NCI-H1694 treated with DMSO at 0.1 percent for 48 hours (cell line): ENCODE measurements around the gene RAP1A.
"Not testable (repeated sequence)": the region's sequence is repeated elsewhere in the genome, so short reads cannot be mapped to it uniquely, and the experiment has no call there.

Source experiments
- DNase-seq: peaks from one replicate; lab custom pipeline; 2025; lab: John Stamatoyannopoulos, UW

The RAP1A gene

DNA sequence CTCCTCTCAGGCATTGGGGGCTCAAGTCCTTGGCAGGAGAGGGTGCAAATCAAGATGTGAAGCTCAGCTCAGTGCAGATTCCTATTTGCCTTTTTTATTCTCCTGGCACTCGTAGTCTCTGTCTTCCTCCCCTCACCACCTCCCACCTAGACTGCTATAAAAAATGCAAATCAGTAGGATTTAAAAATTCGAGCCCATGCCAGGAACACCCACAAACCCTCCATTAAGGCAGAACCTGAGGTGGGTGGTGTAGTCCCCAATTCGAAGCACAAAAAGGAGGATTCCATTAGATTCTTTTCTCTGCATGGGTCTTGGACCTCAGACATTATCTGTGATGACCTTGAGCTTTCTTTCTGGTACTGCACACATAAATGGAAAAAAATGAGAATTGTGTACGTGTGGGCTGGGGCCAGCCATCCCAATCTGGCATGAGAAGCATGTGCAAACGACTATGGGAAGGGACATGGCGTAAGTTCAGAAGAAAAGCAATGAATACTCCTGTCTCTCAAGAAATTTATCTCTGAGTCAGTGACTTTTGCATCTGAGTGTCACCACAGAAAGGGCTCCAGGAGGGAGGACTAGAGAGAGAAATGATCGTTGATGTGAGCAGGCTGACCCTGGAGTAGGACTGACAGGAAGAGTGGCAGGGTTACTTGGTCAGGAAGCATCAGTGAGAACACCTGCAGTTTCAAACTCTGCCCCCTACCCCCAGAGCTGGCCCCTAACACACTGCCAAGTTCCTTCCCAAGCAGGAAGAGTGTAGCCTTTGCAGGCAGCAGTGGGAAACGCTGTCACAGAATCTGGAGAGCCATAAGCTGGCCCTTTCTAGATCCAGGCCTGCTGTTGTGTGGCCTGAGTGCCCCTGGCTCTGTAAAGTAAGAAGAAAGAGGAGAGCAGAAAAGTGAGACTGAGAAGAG, 117.9 kb downstream of the RAP1A start:
- no peak for DNase-seq

DNA sequence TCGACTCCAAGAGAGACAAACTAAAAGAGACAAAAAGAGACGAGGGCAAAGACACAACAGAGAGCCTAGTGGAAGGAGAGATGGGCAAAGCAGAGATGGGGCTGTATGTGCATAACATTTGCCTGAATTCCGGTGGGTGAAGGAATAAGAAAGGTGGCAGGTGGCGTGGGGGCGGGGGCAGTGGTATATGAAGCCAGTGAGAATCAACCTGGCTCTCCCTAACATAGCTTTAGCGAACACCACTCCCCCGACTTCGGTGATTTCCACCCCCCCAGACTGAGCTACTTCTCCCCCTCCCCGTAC, 118.5 kb downstream of the RAP1A start:
- no peak for DNase-seq

DNA sequence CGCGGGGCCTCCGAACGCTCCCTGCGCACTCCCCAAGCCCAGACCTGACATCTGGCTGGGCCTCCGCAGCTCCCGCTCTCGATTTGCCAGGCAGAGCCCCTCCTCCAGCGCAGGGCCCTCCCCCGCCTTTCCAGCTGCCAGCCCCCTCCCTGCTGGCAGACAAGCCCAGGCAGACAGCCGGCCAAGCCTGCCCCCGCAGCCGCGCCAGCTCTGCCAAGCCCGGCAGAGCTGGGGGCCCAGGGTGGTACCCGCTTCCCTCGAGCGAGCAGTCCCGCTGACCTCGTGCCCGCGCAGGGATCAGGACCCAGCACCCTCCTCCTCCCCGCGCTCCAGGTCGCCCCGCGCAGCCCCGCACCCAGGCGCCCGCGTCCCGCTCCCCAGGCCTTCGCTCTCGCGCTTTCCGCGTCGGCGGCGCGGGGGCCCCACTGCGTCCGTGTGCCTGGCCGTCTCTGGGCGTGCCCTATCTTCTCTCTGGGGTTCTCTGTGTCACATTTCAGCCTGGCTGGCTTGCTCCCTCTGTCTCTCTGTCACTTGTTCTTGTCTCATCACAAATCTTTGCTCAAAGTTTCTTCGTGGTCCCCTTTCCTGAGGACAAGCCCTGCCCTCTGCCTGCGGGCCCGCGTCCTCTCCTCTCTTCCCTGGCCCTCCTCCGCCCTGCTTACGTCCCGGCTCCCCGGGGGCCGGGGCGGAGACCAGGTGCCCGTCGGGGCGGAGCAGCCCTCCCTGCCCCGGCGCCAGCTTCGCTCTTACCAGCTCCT, 119.0 kb downstream of the RAP1A start:
- peak; percentile 89 for DNase-seq

DNA sequence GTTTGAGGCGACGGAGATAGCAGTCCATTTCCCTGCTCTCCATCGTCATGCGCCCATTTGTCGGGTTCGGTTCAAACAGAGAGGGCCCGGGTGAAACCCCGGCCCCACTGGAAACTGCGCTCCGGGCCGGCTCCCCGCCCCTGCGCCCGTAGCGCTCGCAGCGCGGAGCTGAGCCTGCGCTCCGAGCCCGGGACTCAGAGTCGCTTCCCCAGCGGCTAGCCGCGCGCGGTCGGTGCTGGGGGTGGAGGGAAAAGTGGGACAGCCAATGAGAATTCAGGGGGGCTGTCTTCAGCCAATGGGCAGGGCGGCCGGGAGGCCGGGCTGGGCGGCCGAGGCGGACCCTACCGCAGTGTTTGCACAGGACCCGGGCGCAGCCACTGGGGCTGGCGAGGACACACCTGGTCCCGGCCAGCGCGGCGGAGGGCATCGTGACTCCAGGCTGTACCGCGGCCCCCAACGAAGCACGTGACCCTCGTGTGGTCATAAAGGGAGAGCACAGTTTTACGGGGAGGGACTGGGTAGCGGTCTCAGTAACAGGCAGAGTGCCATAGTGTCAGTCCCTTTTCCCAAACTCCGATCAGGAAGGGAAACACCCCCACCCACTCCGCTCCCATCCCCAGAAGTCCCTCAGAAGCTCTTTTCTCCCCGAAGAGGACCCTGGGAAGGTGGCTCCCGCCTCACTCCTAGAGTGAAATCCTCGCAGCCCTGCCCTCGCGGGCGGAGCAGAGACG, 119.8 kb downstream of the RAP1A start, which contains the start of gene INKA2:
INKA2 (minus strand) TSS at position 202 of the 731 bp plus-strand sequence; CDS start at position 49, 153 bp downstream.
- DNase-seq = peak; percentile 97

DNA sequence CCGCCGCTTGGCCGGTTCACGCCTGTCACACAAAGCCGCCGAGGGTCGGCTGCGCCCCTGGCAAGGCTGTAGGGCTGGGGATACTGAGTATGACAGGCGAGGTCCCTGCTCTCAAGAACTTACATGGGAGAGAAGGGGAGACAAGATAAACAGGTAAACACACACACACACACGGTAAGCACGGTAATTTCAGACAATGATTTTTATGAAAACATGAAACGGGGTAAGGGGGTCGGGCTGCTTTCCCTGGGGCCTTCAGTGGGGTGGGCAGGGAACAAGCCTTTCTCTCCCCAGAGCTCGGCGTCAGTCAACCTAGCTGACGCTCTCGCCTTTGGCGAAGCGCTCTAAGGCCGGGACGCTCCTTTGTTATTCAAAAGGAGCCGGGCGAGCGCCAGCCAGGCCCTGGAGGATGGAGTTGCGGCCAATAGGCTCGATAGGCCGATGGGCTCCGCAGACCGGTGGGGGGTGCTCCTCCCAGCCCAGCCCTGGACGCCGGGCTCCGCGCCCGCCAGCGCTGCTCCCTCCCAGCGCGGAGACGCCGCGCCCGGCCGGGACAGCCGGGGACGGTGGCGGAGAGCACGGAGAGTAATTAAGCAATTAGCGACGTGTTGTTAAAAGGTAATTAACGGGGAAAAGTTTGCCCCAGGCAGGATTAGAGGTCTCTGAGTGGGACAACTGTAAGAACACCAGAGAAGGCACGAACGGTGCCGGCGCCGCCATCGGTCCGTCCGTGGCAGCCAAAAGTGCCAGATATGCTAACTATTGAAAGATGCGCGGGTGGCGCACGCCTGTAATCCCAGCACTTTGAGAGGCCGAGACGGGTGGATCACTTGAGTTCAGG, 120.6 kb downstream of the RAP1A start:
- peak; percentile 72 for DNase-seq

DNA sequence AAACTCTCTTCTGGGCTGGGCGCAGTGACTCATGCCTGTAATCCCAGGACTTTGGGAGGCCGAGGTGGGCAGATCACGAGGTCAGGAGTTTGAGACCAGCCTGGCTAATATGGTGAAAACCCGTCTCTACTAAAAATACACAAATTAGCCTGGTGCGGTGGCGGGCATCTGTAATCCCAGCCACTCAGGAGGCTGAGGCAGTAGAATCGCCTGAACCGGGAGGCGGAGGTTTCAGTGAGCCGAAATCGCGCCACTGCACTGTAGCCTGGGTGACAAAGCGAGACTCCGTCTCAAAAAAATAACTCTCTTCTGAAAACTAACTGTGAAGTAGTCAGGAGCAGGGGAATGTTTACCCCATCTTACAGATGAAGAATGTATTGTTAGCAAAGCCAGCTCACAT, 122.7 kb downstream of the RAP1A start:
- not testable (repeated sequence) for DNase-seq

DNA sequence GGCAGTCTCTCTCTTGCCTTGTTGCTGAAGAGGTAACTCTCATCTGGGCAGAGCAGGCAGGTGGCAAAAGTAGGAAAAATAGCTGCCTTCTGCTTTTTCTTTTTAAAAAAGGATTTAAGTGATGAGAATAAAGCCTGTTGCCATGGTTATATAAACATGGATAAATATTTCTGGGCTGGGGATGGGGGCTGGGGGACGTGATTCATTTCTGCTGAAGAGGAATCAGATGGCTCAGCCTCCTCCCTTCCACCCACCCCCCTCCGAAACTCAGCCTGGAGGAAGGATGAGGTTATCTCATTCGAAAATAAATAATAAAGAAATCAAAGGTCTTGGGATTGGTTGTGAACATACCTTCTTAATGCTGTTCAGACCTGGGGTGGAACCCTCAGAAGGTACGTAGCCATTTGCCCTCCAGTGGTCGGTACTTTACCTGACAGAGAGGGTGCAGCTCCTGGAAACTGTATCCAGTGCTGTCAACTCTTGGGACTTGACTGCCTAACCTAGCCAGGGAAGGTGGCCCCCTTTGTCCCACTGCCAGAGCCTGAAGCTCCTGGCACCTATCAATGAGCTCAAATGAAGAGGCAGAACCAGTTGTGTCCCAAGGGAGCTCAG, 123.5 kb downstream of the RAP1A start:
- DNase-seq = no peak

DNA sequence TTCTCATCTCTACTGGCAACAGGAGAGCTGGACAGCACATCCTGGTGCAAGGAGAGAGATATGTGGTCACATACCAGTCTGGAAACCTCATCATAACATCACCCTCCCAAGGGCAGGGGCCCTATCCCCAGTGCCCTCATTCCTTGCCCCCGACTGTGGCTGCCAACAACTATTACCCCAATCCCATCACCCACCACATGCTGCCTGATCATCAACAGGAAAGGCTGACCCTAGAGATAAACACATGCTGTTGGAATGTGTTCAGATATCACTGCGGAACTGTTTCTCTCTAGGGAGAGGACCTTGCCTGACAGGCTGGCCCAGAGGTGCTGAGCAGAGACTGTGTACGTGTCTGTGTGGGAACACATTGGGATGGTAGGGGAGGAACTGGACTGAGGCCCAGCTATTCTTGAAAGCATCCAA, 124.1 kb downstream of the RAP1A start:
- no peak for DNase-seq

DNA sequence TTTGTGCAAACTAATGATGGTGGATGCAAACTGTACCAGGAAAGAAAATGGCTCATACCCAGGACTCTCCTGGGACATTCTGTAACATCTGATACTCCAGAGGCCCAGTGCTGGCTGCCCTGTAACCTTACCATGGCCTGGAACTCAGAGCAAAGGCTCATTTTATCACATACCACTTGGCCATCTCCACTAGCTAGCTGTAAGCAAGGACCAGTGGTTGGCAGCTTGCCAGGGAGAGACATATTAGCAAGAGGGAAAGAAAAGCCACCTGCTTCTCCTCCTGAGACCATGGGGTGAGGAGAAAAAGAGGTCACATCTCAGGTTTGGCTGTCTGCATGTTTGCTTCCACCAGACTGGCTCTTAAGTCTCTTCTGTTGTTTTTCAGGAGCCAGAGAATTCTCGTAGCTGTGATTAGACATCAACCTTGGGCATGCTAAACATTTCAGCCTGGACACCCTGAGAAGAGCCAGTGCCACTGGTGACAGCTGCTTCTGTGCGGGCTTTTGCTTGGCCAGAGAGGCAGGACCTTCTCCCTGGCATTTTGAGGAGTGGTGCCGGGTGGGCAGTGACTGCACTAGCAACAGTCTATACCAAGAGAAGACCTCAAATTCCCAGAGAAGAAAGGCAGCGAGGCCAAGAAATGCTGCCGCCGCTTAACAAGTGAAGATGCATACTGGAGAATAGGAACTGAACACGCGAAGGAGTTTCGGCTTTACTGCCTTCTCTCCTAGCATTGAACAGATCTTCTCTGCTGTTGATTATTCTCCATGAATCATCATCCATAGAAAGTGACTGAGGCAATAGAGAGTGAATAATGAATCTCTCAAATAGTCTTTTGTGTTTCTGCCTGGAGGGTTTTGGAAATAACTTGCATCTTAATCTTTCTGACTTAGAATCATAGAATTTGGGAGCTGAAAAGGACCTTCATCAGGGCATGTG, 126.4 kb downstream of the RAP1A start:
- DNase-seq = no peak

DNA sequence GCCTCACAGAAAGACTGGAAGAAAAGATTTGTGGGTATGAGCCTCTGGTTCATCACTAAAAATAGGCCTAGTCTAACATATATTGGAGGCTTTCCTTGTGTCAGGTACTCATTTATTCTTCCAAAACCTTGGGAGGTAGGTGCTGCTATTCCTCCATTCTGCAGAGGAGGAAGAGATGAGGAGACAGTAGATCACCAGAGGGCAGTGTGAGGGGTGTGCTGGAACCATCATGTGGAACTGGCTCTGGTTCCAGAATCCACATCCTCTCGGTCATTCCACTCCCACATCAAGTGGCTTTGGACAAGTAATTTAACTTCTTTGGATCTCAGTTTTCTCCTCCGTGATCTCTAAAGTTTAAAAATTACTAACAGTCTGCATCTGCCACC, 127.0 kb downstream of the RAP1A start:
- no peak for DNase-seq

DNA sequence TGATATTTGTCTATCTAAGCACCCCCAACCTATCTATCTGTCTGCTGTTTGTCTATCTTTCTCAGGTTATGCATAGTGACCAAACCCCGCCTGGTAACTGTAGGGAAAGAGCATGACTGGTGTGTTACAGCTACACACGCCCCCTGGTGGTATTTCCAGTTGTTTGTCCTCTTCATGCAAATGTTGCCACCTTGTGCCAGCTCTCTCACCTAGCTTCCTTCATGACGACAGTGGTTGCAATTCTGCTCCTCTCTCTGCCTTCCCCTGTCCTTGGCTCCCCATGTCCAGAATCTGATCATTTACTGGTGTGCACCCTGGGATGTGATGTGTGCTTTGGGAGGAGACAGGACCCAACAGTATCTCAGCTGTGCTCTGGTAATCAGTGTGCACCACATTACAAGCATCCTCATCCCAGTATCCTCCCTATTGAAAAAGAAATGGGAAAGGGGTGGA, 127.7 kb downstream of the RAP1A start:
- peak; percentile 86 for DNase-seq

DNA sequence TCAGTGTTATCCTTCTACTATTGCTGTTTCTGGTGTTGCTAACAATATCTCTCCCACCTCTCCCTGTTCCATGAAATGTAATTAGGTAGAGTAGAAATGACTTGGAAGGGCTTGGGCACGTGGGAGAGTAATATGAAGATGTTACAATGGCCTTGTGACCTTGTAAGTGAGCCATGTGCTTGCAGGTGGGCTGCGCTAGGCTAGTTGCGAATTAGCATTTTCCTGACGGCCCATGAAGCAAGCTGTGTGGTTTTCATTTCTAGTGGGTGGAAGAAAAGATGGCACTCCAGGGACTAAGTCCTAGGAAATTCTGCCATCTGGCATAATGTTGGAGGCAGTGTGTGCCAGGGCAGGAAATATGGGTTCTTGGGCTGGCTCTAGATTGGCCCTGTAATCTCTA, 128.4 kb downstream of the RAP1A start:
- DNase-seq = no peak

DNA sequence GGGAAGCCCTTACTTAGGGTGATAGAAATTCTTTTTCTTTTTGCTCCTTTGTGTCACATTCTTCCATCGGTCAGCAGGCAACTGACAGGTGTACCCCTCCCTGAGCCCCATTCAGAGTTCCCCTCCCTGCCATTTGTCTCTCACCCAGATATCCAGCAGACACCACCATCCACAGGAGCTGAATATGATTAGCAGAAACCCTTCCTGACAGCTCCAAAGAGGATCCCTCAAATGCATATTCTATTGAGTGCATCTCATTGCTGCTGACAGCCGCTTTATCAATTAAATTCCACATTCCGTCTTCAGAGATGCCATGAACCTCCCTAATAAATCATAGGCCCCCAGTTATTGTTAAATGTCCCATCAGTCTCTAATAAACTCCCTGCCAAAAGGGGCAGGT, 130.0 kb downstream of the RAP1A start:
- no peak for DNase-seq

DNA sequence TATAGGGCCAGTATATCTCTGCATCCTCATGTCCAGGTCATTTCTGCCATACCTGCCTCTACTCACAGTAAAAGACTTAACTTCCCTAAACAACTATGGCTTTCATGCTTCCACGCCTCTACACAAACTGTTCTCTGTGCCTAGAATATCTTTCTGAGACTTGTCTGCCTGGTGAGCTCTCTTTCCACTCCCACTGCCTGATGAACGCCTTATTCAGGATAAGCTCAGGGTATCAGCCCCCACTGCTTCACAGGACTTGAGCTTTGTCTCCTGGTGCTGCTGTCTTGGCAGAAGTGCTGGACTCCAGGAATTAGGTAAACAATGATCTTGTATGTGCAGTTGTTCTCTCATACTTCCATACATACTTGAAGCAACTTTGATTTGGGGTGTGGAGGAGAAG, 131.3 kb downstream of the RAP1A start:
- no peak for DNase-seq

DNA sequence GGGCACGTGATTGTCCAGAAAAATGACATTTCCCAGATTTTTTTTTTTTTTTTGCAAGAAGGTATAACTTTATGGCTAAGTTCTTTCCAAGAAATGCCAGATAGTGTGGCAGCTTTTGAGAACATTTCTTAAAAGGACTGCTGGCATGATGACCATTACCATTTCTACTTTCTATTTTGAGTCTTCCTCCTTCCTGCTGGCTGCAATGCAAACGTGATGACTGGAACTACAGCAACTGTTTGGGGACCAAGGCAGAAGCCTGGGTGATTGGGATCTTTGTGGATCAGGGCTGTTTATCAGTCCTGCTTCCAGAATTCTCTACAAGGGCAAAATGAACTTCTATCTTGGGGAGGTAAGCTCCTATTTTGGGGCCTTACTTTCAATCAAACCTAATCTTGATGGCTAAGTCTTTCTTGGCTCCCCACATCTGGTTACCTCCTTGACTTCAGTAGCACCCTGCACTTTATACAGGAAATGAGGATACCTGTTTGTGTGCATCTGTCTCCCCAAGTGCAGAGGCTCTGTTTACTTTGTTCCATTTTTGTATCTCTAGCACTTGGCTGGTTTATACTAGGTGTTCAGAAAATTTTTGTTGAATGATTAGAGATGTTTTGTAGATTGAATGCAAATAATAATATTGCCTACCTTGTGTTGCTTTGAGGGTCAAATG, 132.5 kb downstream of the RAP1A start:
- DNase-seq = no peak

DNA sequence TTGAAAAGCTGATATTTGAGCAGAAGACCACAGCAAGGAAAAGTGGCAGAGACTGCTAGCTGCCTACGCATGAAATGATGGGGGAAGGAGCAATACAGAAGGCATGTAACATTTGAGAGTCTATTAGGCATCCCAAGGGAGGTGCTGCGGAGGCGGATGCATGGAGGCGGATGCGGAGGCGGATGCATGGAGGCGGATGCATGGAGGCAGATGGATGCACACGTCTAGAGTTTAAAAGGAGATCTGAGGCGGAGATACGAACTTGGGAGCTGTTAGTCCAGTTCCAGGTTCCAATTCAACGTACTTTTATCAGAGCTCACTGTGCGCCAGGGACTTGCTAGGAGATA, 135.4 kb downstream of the RAP1A start:
- peak; percentile 79 for DNase-seq

DNA sequence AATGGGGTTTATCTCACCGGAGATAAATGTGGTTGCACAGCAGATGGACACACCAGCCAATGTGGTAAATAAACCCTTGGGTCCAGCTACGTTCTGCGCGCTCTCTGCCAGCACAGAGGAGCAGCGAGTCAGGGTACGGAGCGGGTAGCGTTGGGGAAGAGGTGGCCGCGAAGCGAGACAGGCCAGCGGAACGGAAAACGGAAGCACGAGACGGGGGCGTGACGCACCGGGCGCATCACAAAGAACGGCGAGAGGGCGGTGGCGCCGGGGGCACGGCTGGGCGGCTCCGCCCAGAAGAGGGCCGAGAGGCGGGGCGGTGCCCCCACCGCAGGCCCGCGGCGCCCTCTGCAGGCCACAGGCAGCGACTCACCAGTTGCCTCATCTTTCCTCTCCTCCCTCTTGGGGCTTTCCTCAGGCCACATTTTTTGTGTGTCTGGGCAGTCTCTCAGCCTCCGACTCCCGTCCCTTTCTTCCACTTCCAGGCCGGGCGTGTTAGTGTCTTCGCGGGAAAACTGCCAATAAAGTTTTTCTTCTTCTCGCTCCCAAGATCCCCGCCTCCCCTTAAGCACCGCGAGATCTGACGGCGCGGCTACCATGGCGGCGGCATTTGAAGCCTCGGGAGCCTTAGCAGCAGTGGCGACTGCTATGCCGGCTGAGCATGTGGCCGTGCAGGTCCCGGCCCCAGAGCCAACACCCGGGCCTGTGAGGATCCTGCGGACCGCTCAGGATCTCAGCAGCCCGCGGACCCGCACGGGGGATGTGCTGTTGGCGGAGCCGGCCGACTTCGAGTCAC, 135.9 kb downstream of the RAP1A start, which contains the start of gene DDX20:
DDX20 (plus strand) TSS at position 571 of the 793 bp plus-strand sequence; CDS start at position 595, 24 bp downstream.
- DNase-seq = peak; percentile 93

DNA sequence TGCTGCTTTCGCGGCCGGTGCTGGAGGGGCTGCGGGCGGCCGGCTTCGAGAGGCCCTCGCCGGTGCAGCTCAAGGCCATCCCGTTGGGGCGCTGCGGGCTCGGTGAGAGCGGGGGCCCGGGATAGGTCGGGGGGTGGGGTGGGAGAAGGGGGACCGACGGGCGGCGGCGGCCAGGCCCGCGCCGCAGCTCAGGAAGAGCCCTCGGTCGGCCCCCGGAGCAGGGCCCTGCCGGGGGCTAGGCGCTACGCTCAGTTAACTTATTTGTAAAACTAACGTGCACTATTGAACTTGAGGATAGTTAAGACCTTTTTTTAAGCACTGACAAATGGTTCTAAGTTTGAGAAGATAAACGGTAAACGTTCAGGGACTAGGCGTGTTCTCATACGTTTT, 136.5 kb downstream of the RAP1A start:
- DNase-seq = no peak

DNA sequence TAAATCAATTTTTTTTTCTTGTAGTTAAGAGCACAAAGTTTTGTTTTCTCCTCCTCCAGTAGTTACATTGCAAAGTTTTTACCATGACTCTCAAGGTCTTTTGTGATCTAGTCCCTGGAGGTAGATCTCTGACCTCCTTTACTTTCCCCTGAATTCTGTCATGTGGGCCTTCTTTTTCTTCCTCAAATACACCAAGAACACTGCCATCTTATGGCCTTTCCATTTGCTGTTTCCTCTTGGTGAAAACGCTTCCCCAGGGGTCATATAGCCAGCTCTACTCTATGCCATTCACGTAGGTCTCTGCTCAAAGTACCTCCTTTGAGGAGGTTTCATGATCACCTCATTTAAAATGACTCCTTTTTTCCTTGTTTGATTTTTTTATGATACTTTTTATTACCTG, 138.8 kb downstream of the RAP1A start:
- no peak for DNase-seq
